GM12865 (cell line): ENCODE measurements around the gene FLRT3.

Experiments used
- DNase-seq: peaks from one replicate; pipeline ENCODE4 v3.0.0; 2010; ENCODE audit warnings: low read depth
- H3K4me3 ChIP-seq: 2 replicates; pipeline ENCODE4 v1.5.1; 2011; ENCODE audit warnings: mild to moderate bottlenecking, low read depth, low read length, control low read depth
- TF ChIP-seq, protein P1 (sequence below): IDR thresholded peaks from 2 replicates; pipeline ENCODE4 v1.5.1; 2011; ENCODE audit warnings: low read length, control low read depth, low read depth, inconsistent platforms; ENCODE audit not compliant: insufficient read depth; ENCODE audit errors: missing control alignments

The FLRT3 gene

GRCh38 chr20:14333721-14334120 lies 3.7 kb downstream of the FLRT3 start:
- DNase-seq: peak; percentile 45
- peak overlapping the region; percentile 22 for H3K4me3 ChIP-seq
- TF ChIP-seq, protein P1, sequence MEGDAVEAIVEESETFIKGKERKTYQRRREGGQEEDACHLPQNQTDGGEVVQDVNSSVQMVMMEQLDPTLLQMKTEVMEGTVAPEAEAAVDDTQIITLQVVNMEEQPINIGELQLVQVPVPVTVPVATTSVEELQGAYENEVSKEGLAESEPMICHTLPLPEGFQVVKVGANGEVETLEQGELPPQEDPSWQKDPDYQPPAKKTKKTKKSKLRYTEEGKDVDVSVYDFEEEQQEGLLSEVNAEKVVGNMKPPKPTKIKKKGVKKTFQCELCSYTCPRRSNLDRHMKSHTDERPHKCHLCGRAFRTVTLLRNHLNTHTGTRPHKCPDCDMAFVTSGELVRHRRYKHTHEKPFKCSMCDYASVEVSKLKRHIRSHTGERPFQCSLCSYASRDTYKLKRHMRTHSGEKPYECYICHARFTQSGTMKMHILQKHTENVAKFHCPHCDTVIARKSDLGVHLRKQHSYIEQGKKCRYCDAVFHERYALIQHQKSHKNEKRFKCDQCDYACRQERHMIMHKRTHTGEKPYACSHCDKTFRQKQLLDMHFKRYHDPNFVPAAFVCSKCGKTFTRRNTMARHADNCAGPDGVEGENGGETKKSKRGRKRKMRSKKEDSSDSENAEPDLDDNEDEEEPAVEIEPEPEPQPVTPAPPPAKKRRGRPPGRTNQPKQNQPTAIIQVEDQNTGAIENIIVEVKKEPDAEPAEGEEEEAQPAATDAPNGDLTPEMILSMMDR: no peak

GRCh38 chr20:14332866-14333265 lies 4.5 kb downstream of the FLRT3 start:
- no peak for DNase-seq
- no peak overlapping the region for H3K4me3 ChIP-seq
- TF ChIP-seq, protein P1: no peak

DNA sequence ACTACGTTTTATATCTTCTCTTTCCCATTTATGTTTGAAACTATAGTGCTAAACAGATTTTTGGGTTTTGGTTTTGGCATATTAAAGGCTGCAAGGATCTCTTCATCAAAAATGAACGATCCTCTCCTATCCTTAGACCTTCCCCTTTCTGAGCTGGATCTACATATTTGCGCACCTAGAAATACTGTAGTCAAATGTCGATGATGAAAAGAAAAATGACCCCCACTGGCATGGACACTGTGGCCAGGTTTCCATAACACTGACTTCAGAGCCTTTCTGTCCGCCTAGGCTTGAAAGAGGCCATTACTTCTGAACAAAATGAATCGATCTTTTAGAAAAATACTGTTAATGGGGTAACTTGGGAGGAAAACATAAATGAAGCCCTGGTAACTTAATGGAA lies 5.8 kb downstream of the FLRT3 start:
- H3K4me3 ChIP-seq: no peak overlapping the region
- no peak for DNase-seq
- TF ChIP-seq, protein P1: no peak

DNA sequence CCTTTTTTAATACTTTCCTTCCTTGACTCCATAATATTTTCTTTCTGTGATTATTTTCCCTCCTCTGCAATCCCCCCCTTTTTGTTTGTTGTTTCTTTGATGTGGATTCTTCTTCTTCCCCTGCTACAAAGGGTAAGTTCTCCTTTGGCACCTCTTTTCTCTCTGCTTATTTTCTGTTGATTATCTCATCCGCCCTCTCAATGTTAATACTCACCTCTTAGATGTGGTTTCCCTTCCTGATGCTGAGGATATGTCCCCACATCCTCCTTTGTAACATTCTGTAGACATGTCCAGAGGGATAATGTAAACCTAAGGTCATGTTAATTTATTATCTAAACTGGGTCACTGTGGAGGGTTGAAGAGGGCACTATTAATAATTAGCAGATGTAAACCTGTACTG lies 17.7 kb downstream of the FLRT3 start:
- no peak for DNase-seq
- no peak overlapping the region for H3K4me3 ChIP-seq
- TF ChIP-seq, protein P1: no peak

DNA sequence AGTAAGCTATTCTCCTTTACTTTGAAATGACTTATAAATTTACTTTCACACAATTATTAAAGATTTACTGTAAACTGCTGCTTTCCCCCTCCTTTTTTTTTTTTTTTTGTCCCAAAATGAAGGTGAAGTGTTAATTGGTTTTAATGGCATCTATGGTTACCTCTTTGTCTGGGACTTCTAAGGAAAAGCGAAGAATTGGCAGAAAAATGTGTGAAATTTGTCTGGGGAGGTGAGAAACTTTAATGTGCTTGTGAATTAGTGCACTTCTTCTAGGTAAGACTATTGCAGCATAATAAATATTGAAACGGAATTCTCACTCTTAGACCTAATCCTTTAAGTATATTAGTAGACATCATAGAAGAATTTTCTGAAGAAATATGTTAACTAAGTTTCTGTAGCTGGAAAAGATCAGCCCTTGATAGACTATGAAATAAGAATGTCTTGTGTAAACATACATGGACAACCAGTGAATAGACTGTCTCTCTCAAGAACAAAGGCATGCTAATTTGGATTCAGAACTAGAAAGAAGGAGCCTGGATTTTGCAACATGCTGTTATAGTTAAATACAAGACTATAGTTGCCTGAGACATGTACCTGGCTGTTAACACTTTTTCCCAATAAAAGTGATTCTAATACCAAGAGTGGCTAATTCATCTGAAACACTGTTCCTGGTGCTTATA lies 23.9 kb downstream of the FLRT3 start:
- H3K4me3 ChIP-seq: no peak overlapping the region
- TF ChIP-seq, protein P1: no peak
- no peak for DNase-seq

DNA sequence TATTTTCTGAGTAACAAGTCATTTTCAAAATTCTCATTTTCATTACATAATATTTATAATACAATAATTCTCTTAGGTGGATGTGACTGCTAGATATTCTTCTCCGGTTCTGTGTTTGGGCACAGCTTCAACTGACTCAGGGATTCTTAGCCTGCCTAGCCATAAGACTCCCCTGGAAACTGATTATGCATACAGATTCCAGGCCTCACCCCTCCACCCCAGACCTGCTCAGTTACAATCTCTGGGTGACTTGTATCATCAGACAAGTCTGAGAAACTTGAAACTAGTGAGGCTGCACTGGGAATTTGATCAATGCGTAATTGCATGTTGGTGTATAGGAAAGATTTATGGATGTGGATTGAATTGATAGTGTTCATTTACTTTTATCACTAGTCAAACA lies 25.4 kb downstream of the FLRT3 start:
- DNase-seq: no peak
- TF ChIP-seq, protein P1: no peak
- H3K4me3 ChIP-seq: no peak overlapping the region
